Esophagus squamous epithelium (tissue), 5 donors: ENCODE results near the gene FES. TPM values are rescaled to one million over a fixed set of nuclear protein-coding genes. Genes with fewer than 3 reads are reported as not detected.
A peak's percentile ranks its signal among the peaks of the same experiment; 100 is the strongest.

ENCODE experiments used
- DNase-seq: peaks from one replicate; lab custom pipeline; 2025; lab: John Stamatoyannopoulos, UW
- H3K27ac ChIP-seq, 4 donors: fragments of 200-600 bp; sonication (generic); one replicate each; pipeline ENCODE4 v1.5.1; 2016 to 2019; ENCODE audit warnings: mild to moderate bottlenecking in 1 of 4
- H3K27me3 ChIP-seq, 4 donors: fragments of 200-600 bp; sonication (generic); 1 replicate in 3 of 4; 2 replicates in 1 of 4; pipeline versions ENCODE4 v1.5.1 to v1.6.0; 2017 to 2021; ENCODE audit warnings: antibody characterized with exemption in 1 of 4
- H3K36me3 ChIP-seq, 3 donors: fragments of 200-600 bp; sonication (generic); one replicate each; pipeline ENCODE4 v1.5.1; 2016 to 2019
- H3K4me1 ChIP-seq, 3 donors: fragments of 200-600 bp; sonication (generic); one replicate each; pipeline ENCODE4 v1.5.1; 2017 to 2019
- H3K4me3 ChIP-seq, 4 donors: fragments of 200-600 bp; sonication (generic); 1 replicate in 3 of 4; 2 replicates in 1 of 4; pipeline ENCODE4 v1.5.1; 2016 to 2019; ENCODE audit warnings: mild to moderate bottlenecking in 2 of 4, moderate library complexity in 1 of 4
- H3K9me3 ChIP-seq, 3 donors: fragments of 200-600 bp; sonication (generic); one replicate each; pipeline ENCODE4 v1.5.1; 2016 to 2019
- CTCF ChIP-seq, 6 experiments: fragments of 450-650 bp in 4 of 6; fragments of 200-600 bp in 2 of 6; sonication (generic) in 2 of 6; IDR thresholded peaks; one replicate each; pipeline ENCODE4 v1.5.1; 2016 to 2019; ENCODE audit warnings: antibody characterized with exemption in 6 of 6, mild to moderate bottlenecking in 4 of 6, moderate library complexity in 4 of 6
- POLR2A ChIP-seq, 4 donors: fragments of 450-650 bp; IDR thresholded peaks; one replicate each; pipeline ENCODE4 v1.6.1; 2017; ENCODE audit warnings: antibody characterized with exemption in 4 of 4, mild to moderate bottlenecking in 4 of 4, moderate library complexity in 3 of 4
- WGBS, 2 donors: methylation state at CpG; one replicate each; pipeline ENCODE4 v1.1.5; 2018; 5-methylcytosine and 5-hydroxymethylcytosine counted together
- intact Hi-C: fragments of 100-400 bp; cut with DNase I; formaldehyde crosslinking; loops from one replicate; pipeline ENCODE4 v1.15.0; 2022
- total RNA-seq, 4 donors: library from RNA; depleted of rRNA; stranded (reverse); fragments of >200 nt; gene quantifications; one replicate each; pipeline ENCODE4 v1.1.0, GENCODE V29; 2016
- donor health status: DM: yes; HTN: yes; CAD: no.

The FES gene
- total RNA-seq, 4 donors from 2014 or later = 1.8 to 13.4 (median 9.7) TPM

- TF ChIP-seq POLR2A (IDR thresholded peaks at IDR 0.05) = no peak
- no peak for TF ChIP-seq CTCF (IDR thresholded peaks at IDR 0.05)
- Histone ChIP-seq H3K9me3 (no peaks in the 10 kb centered on the region), H3K36me3 (no peaks in the 10 kb centered on the region), H3K4me3 (no peak overlapping the region), H3K27me3 (peaks cover 0 to 36% (median 0%) of the 10 kb centered on the region in 4 donors), H3K27ac (peak overlapping the region in 1 of 4 donors; percentile 44), H3K4me1 (peaks cover 8 to 46% (median 23%) of the 10 kb centered on the region in 3 donors)
- no peak for DNase-seq
- intact Hi-C loops = no loop called here
- 63 to 65% methylated on average over 7 of the region's 7 CpGs for WGBS, 2 donors
These were observed 23.9 kb upstream of the FES start for GRCh38 chr15:90860450-90860849.

GRCh38 chr15:90860942-90861675 lies 23.2 kb upstream of the FES start:
- intact Hi-C loops = no loop called here
- peak overlapping the region in 1 of 4 donors; percentile 44 for H3K27ac ChIP-seq
- no peak overlapping the region for H3K4me3 ChIP-seq
- TF ChIP-seq CTCF (IDR thresholded peaks at IDR 0.05) = no peak
- TF ChIP-seq POLR2A (IDR thresholded peaks at IDR 0.05) = no peak
- 27 to 51% methylated on average over 14 of the region's 14 CpGs for WGBS, 2 donors
- H3K4me1 ChIP-seq = peaks cover 11 to 52% (median 25%) of the 10 kb centered on the region in 3 donors
- H3K27me3 ChIP-seq = peaks cover 0 to 30% (median 0%) of the 10 kb centered on the region in 4 donors
- H3K9me3 ChIP-seq = no peaks in the 10 kb centered on the region
- H3K36me3 ChIP-seq = no peaks in the 10 kb centered on the region
- DNase-seq = no peak

GRCh38 chr15:90862487-90862886 lies 21.8 kb upstream of the FES start:
- 90 to 92% methylated on average over 6 of the region's 6 CpGs for WGBS, 2 donors
- intact Hi-C loops = no loop called here
- Histone ChIP-seq H3K4me1 (peaks cover 16 to 66% (median 35%) of the 10 kb centered on the region in 3 donors), H3K4me3 (no peak overlapping the region), H3K36me3 (no peaks in the 10 kb centered on the region), H3K9me3 (no peaks in the 10 kb centered on the region), H3K27me3 (peaks cover 0 to 24% (median 0%) of the 10 kb centered on the region in 4 donors), H3K27ac (peak overlapping the region in 1 of 4 donors; percentile 52)
- no peak for DNase-seq
- TF ChIP-seq CTCF (IDR thresholded peaks at IDR 0.05) (no peak), POLR2A (IDR thresholded peaks at IDR 0.05) (no peak)

- H3K27me3 ChIP-seq = peaks cover 0 to 17% (median 0%) of the 10 kb centered on the region in 4 donors
- DNase-seq = no peak
- peak overlapping the region in 3 of 4 donors; percentile 40 to 52 (median 43) for H3K27ac ChIP-seq
- intact Hi-C loops = no loop called here
- 35 to 67% methylated on average over 2 of the region's 5 CpGs for WGBS, 2 donors
- peaks cover 16 to 73% (median 42%) of the 10 kb centered on the region in 3 donors for H3K4me1 ChIP-seq
- no peaks in the 10 kb centered on the region for H3K9me3 ChIP-seq
- no peaks in the 10 kb centered on the region for H3K36me3 ChIP-seq
- TF ChIP-seq CTCF (IDR thresholded peaks at IDR 0.05) (no peak), POLR2A (IDR thresholded peaks at IDR 0.05) (no peak)
- no peak overlapping the region for H3K4me3 ChIP-seq
These were observed 21.1 kb upstream of the FES start for GRCh38 chr15:90862964-90863778.
